HepG2 (cell line): ENCODE data around the gene ACSL6. TPM values are rescaled to one million over a fixed set of nuclear protein-coding genes. Genes with fewer than 3 reads are reported as not detected.

ENCODE experiments used
- FOXA3 ChIP-seq: IDR thresholded peaks from 2 replicates; pipeline ENCODE4 v1.6.1; 2016; ENCODE audit warnings: missing genetic modification reagents, missing compliant biosample characterization
- HOXA3 ChIP-seq: sonication (generic); formaldehyde crosslinking; IDR thresholded peaks from 2 replicates; pipeline ENCODE4 v1.5.0; 2020; ENCODE audit warnings: missing genetic modification reagents
- JUN ChIP-seq: sonication (generic); formaldehyde crosslinking; IDR thresholded peaks from 2 replicates; pipeline ENCODE4 v1.4.0; 2020; ENCODE audit warnings: mild to moderate bottlenecking, missing genetic modification reagents
- KDM5B ChIP-seq: sonication (generic); formaldehyde crosslinking; IDR thresholded peaks from 2 replicates; pipeline ENCODE4 v1.4.0; 2020; ENCODE audit warnings: missing genetic modification reagents, mild to moderate bottlenecking, borderline replicate concordance
- MAFF ChIP-seq: IDR thresholded peaks from 2 replicates; pipeline ENCODE4 v1.6.1; 2011; ENCODE audit warnings: low read depth, low read length, improper control_type of control experiment
- NFE2 ChIP-seq: sonication (generic); formaldehyde crosslinking; IDR thresholded peaks from 2 replicates; pipeline ENCODE4 v1.4.0; 2020; ENCODE audit warnings: missing genetic modification reagents
- NFYC ChIP-seq: IDR thresholded peaks from 2 replicates; pipeline ENCODE4 v1.6.1; 2016; ENCODE audit warnings: missing genetic modification reagents, missing compliant biosample characterization
- PRMT3 ChIP-seq: sonication (generic); formaldehyde crosslinking; IDR thresholded peaks from 2 replicates; pipeline ENCODE4 v1.8.1; 2022; ENCODE audit warnings: low read depth, mild to moderate bottlenecking, moderate library complexity, missing genetic modification reagents, borderline replicate concordance
- RFXANK ChIP-seq: IDR thresholded peaks from 2 replicates; pipeline ENCODE4 v1.6.1; 2016
- STAT5B ChIP-seq: sonication (generic); formaldehyde crosslinking; IDR thresholded peaks from 2 replicates; pipeline ENCODE4 v1.4.0; 2020; ENCODE audit warnings: missing genetic modification reagents
- TP53 ChIP-seq: sonication (generic); formaldehyde crosslinking; conservative IDR thresholded peaks from 2 replicates; pipeline ENCODE4 v1.4.0; 2020; ENCODE audit warnings: missing genetic modification reagents
- ZFP90 ChIP-seq: sonication (generic); formaldehyde crosslinking; IDR thresholded peaks from 2 replicates; pipeline ENCODE4 v1.8.0; 2022; ENCODE audit warnings: missing genetic modification reagents, mild to moderate bottlenecking, inconsistent platforms, borderline replicate concordance
- ZNF331 ChIP-seq: sonication (generic); formaldehyde crosslinking; IDR thresholded peaks from 2 replicates; pipeline ENCODE4 v1.4.0; 2020; ENCODE audit warnings: missing genetic modification reagents
- ZNF34 ChIP-seq: sonication (generic); formaldehyde crosslinking; IDR thresholded peaks from 2 replicates; pipeline ENCODE4 v1.4.0; 2020; ENCODE audit warnings: mild to moderate bottlenecking, missing genetic modification reagents, borderline replicate concordance
- polyA plus RNA-seq, 8 experiments: library from polyadenylated mRNA; depleted of rRNA in 3 of 8; stranded (reverse) in 7 of 8; unstranded in 1 of 8; fragments of >200 nt; fragmentation: Illumina TruSeq in 4 of 8; extraction: Trizol in 4 of 8; gene quantifications; 2 replicates each; pipeline versions ENCODE4 v1.2.1 to v1.2.3, GENCODE V29; 2011 to 2016; ENCODE audit warnings: low read depth in 4 of 8, missing spikeins in 1 of 8, mixed read lengths in 1 of 8; ENCODE audit not compliant: insufficient read depth in 1 of 8
- total RNA-seq, 5 experiments: library from RNA; depleted of rRNA; stranded (reverse); fragments of >200 nt; fragmentation: Illumina TruSeq; extraction: Trizol; gene quantifications; 2 replicates each; pipeline ENCODE4 v1.2.3, GENCODE V29; 2016; ENCODE audit warnings: low read depth in 1 of 5
- TF ChIP-seq, protein P1 (sequence below): IDR thresholded peaks from 2 replicates; pipeline ENCODE4 v1.6.1; 2016; ENCODE audit warnings: low read depth
- TF ChIP-seq, protein P2 (sequence below): sonication (generic); formaldehyde crosslinking; IDR thresholded peaks from 2 replicates; pipeline ENCODE4 v1.9.0; 2022; ENCODE audit warnings: low read depth, missing genetic modification reagents
- TF ChIP-seq, protein P3 (sequence below): IDR thresholded peaks from 2 replicates; pipeline ENCODE4 v1.6.1; 2016
- TF ChIP-seq, protein P4 (sequence below): sonication (generic); formaldehyde crosslinking; IDR thresholded peaks from 2 replicates; pipeline ENCODE4 v1.4.0; 2020; ENCODE audit warnings: missing genetic modification reagents
- TF ChIP-seq, protein P5 (sequence below): sonication (generic); formaldehyde crosslinking; IDR thresholded peaks from 2 replicates; pipeline ENCODE4 v1.4.0; 2020; ENCODE audit warnings: mild to moderate bottlenecking, low read depth, missing genetic modification reagents
- TF ChIP-seq, protein P6 (sequence below): sonication (generic); formaldehyde crosslinking; IDR thresholded peaks from 2 replicates; pipeline ENCODE4 v1.8.0; 2022; ENCODE audit warnings: missing genetic modification reagents, mild to moderate bottlenecking, inconsistent platforms, borderline replicate concordance
- TF ChIP-seq, protein P7 (sequence below): sonication (generic); formaldehyde crosslinking; IDR thresholded peaks from 2 replicates; pipeline ENCODE4 v1.4.0; 2020; ENCODE audit warnings: missing genetic modification reagents

Gene ACSL6
- total and polyA plus RNA-seq, 2 of the 13 experiments (the other 11 are each of a cell fraction or from before 2014, with no cell fraction given) = 3.7 to 3.8 TPM

DNA sequence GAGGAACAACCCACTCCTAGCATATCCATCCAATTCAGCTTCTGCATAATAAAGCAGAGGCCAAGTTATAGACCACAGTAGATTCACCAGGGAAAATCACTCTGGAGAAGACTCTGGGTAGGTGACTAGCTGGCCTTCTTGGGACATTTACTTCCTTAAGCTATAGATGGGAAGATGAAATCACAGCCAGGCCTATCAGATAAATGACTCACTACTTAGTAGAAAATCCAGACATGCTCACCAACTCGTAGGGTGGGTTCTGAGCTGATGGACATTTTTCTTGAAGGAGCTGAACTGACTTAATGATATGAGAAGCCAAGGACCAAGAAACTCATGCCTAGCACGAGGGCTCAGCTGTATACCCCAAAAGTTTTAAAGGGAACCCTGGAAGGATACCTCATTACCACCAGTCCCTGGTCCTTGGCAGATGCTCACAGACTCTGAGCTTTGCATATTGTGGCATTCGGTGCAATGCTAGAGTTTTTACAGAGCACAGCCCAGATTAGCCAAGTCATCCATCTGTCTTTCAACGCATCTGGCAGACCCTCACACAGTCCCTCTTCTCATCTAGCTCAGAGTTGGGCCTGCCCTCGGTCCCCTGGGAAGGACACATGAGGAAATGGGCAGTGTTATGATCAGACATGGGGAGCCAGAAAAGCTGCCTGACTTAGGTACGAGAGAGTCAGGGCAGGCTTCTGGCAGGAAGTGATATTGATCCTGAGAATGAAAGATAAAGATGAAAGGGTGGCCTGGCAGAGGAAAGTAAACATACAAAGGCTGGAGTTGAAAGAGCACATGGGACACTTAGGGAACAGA is 15.0 kb downstream of the ACSL6 start (continued):
- TF ChIP-seq, protein P1, sequence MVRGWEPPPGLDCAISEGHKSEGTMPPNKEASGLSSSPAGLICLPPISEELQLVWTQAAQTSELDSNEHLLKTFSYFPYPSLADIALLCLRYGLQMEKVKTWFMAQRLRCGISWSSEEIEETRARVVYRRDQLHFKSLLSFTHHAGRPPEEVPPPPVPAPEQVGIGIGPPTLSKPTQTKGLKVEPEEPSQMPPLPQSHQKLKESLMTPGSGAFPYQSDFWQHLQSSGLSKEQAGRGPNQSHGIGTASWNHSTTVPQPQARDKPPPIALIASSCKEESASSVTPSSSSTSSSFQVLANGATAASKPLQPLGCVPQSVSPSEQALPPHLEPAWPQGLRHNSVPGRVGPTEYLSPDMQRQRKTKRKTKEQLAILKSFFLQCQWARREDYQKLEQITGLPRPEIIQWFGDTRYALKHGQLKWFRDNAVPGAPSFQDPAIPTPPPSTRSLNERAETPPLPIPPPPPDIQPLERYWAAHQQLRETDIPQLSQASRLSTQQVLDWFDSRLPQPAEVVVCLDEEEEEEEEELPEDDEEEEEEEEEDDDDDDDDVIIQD = peak; percentile 83
- TF ChIP-seq ZNF331 (CRISPR knock-in tag) = peak; percentile 91; the same call in 1 of the 2 replicates
- TF ChIP-seq, protein P2, sequence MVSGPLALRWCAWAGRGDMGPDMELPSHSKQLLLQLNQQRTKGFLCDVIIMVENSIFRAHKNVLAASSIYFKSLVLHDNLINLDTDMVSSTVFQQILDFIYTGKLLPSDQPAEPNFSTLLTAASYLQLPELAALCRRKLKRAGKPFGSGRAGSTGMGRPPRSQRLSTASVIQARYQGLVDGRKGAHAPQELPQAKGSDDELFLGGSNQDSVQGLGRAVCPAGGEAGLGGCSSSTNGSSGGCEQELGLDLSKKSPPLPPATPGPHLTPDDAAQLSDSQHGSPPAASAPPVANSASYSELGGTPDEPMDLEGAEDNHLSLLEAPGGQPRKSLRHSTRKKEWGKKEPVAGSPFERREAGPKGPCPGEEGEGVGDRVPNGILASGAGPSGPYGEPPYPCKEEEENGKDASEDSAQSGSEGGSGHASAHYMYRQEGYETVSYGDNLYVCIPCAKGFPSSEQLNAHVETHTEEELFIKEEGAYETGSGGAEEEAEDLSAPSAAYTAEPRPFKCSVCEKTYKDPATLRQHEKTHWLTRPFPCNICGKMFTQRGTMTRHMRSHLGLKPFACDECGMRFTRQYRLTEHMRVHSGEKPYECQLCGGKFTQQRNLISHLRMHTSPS (CRISPR knock-in tag) = peak; percentile 92
- no peak for TF ChIP-seq PRMT3 (CRISPR knock-in tag)
- TF ChIP-seq HOXA3 = peak; percentile 77
- TF ChIP-seq, protein P3, sequence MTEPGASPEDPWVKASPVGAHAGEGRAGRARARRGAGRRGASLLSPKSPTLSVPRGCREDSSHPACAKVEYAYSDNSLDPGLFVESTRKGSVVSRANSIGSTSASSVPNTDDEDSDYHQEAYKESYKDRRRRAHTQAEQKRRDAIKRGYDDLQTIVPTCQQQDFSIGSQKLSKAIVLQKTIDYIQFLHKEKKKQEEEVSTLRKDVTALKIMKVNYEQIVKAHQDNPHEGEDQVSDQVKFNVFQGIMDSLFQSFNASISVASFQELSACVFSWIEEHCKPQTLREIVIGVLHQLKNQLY (CRISPR knock-in tag) = peak; percentile 57; the same call in 1 of the 2 replicates
- TF ChIP-seq MAFF = no peak
- no peak for TF ChIP-seq KDM5B (CRISPR knock-in tag)
- TF ChIP-seq, protein P4, sequence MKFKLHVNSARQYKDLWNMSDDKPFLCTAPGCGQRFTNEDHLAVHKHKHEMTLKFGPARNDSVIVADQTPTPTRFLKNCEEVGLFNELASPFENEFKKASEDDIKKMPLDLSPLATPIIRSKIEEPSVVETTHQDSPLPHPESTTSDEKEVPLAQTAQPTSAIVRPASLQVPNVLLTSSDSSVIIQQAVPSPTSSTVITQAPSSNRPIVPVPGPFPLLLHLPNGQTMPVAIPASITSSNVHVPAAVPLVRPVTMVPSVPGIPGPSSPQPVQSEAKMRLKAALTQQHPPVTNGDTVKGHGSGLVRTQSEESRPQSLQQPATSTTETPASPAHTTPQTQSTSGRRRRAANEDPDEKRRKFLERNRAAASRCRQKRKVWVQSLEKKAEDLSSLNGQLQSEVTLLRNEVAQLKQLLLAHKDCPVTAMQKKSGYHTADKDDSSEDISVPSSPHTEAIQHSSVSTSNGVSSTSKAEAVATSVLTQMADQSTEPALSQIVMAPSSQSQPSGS = peak; percentile 74
- TF ChIP-seq ZNF34 (CRISPR knock-in tag) = no peak
- no peak for TF ChIP-seq TP53 (CRISPR knock-in tag)
- peak; percentile 95 for TF ChIP-seq FOXA3 (CRISPR knock-in tag)
- no peak for TF ChIP-seq STAT5B (CRISPR knock-in tag)
- TF ChIP-seq NFYC (CRISPR knock-in tag) = no peak; the same call in 1 of the 2 replicates
- peak; percentile 59; the same call in 1 of the 2 replicates for TF ChIP-seq RFXANK
- TF ChIP-seq, protein P5, sequence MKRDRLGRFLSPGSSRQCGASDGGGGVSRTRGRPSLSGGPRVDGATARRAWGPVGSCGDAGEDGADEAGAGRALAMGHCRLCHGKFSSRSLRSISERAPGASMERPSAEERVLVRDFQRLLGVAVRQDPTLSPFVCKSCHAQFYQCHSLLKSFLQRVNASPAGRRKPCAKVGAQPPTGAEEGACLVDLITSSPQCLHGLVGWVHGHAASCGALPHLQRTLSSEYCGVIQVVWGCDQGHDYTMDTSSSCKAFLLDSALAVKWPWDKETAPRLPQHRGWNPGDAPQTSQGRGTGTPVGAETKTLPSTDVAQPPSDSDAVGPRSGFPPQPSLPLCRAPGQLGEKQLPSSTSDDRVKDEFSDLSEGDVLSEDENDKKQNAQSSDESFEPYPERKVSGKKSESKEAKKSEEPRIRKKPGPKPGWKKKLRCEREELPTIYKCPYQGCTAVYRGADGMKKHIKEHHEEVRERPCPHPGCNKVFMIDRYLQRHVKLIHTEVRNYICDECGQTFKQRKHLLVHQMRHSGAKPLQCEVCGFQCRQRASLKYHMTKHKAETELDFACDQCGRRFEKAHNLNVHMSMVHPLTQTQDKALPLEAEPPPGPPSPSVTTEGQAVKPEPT (CRISPR knock-in tag) = no peak
- TF ChIP-seq, protein P6, sequence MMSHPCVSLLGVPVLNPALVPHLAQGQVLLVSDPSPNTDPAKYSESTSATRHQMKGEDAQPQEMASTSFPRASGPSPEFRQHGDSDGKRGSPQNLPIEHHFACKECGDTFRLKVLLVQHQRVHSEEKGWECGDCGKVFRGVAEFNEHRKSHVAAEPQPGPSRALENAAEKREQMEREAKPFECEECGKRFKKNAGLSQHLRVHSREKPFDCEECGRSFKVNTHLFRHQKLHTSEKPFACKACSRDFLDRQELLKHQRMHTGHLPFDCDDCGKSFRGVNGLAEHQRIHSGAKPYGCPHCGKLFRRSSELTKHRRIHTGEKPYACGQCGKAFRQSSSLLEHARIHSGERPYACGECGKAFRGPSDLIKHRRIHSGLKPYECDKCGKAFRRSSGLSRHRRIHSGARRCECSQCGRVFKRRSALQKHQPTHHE (CRISPR knock-in tag) = no peak
- 0 out of 2 replicates have a peak, but pooled peaks have one; percentile 80 for TF ChIP-seq JUN (CRISPR knock-in tag)
- no peak for TF ChIP-seq ZFP90 (CRISPR knock-in tag)
- TF ChIP-seq NFE2 (CRISPR knock-in tag) = peak; percentile 33; the same call in 1 of the 2 replicates
- TF ChIP-seq, protein P7, sequence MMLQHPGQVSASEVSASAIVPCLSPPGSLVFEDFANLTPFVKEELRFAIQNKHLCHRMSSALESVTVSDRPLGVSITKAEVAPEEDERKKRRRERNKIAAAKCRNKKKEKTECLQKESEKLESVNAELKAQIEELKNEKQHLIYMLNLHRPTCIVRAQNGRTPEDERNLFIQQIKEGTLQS (CRISPR knock-in tag) = peak; percentile 25; the same call in 1 of the 2 replicates
